WERI-Rb-1 (cell line): ENCODE data around the gene BCL2.

Experiments used
- DNase-seq: peaks from one replicate; pipeline ENCODE4 v3.0.0-alpha.2; 2020
- H3K27ac ChIP-seq: fragments of 250-450 bp; sonication (Bioruptor Pico); 2 replicates; pipeline ENCODE4 v1.5.1; 2020; ENCODE audit warnings: mild to moderate bottlenecking, moderate library complexity
- H3K27me3 ChIP-seq: fragments of 250-450 bp; sonication (Bioruptor Pico); 2 replicates; pipeline ENCODE4 v1.5.1; 2021; ENCODE audit warnings: mild to moderate bottlenecking, low read depth, moderate library complexity; ENCODE audit not compliant: insufficient read depth, severe bottlenecking
- H3K36me3 ChIP-seq: fragments of 250-450 bp; sonication (Bioruptor Pico); 2 replicates; pipeline ENCODE4 v1.5.1; 2020; ENCODE audit warnings: mild to moderate bottlenecking, moderate library complexity
- H3K4me3 ChIP-seq: 2 replicates; pipeline ENCODE4 v1.5.1; 2011; ENCODE audit warnings: low read depth, mild to moderate bottlenecking, control low read depth, low read length
- H3K9me3 ChIP-seq: fragments of 250-450 bp; sonication (Bioruptor Pico); 2 replicates; pipeline ENCODE4 v1.5.1; 2021; ENCODE audit warnings: mild to moderate bottlenecking, moderate library complexity; ENCODE audit not compliant: severe bottlenecking
- TF ChIP-seq, protein P1 (sequence below): IDR thresholded peaks from 2 replicates; pipeline ENCODE4 v1.5.1; 2011; ENCODE audit warnings: low read depth, mild to moderate bottlenecking, control low read depth, inconsistent platforms, low read length

The BCL2 gene

DNA sequence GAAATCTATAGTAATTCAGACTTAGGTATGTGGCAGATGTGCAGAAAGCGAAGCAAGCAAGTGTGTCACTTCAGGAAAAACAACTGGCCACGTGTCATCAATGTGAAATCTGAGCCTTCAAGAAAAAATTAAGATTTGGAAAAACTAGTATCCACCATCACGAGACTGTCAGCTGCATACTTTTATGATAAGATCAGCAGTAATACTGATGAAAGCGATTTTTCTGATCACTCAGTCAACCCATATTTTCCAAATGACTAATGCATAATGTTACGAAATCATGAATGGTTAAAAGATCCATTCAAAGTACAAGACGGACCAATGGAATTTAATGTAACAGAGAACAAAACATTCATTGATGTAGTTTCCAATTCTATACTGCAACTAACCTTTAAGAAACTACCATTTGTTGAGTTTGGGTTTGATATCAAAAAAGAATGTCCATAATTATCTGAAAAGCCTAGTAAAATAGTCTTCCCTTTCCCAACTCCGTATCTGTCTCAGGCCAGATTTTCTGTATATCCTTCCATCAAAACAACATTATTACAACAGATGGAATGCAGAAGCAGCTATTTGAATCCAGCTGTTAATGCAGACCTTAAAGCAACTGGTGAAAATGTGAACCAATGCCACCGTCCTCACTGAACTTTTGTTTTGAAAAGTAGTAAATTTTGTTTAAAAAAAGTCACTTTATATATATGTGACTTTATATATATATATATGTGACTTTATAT is 17.0 kb upstream of the BCL2 start:
- no peak for DNase-seq
- TF ChIP-seq, protein P1, sequence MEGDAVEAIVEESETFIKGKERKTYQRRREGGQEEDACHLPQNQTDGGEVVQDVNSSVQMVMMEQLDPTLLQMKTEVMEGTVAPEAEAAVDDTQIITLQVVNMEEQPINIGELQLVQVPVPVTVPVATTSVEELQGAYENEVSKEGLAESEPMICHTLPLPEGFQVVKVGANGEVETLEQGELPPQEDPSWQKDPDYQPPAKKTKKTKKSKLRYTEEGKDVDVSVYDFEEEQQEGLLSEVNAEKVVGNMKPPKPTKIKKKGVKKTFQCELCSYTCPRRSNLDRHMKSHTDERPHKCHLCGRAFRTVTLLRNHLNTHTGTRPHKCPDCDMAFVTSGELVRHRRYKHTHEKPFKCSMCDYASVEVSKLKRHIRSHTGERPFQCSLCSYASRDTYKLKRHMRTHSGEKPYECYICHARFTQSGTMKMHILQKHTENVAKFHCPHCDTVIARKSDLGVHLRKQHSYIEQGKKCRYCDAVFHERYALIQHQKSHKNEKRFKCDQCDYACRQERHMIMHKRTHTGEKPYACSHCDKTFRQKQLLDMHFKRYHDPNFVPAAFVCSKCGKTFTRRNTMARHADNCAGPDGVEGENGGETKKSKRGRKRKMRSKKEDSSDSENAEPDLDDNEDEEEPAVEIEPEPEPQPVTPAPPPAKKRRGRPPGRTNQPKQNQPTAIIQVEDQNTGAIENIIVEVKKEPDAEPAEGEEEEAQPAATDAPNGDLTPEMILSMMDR: no peak
- no peak overlapping the region for H3K4me3 ChIP-seq
- no peaks in the 10 kb centered on the region for H3K9me3 ChIP-seq
- H3K27ac ChIP-seq: no peak overlapping the region
- no peaks in the 10 kb centered on the region for H3K27me3 ChIP-seq
- H3K36me3 ChIP-seq: peaks cover 71% of the 10 kb centered on the region

DNA sequence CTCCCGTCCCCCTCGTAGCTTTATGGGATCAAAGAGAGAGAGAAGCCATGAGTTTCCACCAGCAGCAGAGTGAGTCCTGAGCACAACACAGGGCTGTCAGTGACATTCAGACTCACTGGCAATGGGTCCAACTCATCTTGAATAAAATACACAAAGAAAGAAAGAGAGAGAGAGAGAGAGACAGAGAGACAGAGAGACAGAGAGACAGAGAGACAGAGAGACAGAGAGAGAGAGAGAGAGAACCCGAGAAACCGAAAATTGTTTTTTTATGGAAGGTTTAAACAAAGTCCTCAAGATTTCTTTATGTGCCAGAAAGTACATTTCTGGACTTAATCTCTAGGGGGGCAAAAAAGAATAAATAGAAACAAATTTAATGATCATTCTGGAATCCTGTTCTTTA is 11.5 kb upstream of the BCL2 start:
- no peak for DNase-seq
- H3K27ac ChIP-seq: no peak overlapping the region
- peaks cover 39% of the 10 kb centered on the region for H3K36me3 ChIP-seq
- H3K4me3 ChIP-seq: no peak overlapping the region
- TF ChIP-seq, protein P1: no peak
- no peaks in the 10 kb centered on the region for H3K9me3 ChIP-seq
- no peaks in the 10 kb centered on the region for H3K27me3 ChIP-seq

DNA sequence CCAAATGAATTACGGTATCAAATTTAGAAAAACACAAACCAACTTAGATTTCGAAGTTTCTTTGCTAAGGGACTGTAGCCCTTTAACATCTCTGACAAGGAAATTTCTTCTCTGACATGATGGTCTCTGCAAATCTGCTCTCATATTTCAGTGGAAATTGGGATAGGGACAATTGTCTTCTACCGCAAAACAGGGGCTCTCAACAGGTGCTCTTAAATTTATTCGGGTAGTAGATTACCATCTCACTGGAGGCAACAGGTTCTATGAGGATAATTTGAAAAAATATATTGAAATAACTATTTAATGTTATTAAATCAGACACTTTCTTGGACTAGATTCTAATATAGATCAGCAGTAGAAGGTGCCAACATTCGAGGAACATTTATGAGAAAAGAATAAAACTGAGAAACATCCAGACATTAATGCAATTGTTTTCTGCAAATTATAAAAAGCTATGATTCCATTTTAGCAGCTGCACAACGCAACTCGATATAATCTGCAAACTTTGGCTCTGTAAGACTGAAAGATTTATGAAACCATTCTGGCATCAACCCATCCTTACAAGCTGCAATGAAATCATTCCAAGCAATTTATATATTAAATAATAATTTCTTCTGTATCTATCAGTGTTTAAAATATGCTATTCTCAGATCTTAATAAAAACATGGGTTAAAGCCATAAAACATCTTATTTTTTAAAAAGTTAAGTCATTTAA is 10.0 kb upstream of the BCL2 start:
- no peak for DNase-seq
- Histone ChIP-seq H3K4me3 (no peak overlapping the region), H3K9me3 (no peaks in the 10 kb centered on the region), H3K27me3 (no peaks in the 10 kb centered on the region), H3K36me3 (peaks cover 26% of the 10 kb centered on the region), H3K27ac (no peak overlapping the region)
- TF ChIP-seq, protein P1: no peak

DNA sequence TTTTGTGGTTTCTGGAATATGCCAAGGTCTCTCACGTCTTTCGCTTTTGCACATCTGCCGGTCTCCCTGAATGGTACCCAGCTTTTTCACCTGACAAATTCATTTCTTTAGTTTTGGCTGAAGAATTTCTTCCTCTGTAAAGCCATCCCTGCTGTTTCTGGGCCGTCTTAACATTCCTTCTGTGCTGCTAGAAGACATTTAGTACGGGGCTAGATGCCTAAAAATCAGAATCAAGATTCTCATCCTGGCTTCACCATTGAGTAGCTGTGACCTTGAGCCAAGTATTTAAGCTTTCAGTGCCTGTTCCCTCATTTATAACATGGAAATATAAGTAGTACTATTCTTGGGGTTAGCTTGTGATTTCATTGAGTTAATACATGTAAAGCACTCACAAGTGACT is 6.4 kb upstream of the BCL2 start:
- no peaks in the 10 kb centered on the region for H3K9me3 ChIP-seq
- no peak overlapping the region for H3K27ac ChIP-seq
- TF ChIP-seq, protein P1: no peak
- DNase-seq: no peak
- H3K27me3 ChIP-seq: no peaks in the 10 kb centered on the region
- no peak overlapping the region for H3K4me3 ChIP-seq
- peaks cover 5% of the 10 kb centered on the region for H3K36me3 ChIP-seq

DNA sequence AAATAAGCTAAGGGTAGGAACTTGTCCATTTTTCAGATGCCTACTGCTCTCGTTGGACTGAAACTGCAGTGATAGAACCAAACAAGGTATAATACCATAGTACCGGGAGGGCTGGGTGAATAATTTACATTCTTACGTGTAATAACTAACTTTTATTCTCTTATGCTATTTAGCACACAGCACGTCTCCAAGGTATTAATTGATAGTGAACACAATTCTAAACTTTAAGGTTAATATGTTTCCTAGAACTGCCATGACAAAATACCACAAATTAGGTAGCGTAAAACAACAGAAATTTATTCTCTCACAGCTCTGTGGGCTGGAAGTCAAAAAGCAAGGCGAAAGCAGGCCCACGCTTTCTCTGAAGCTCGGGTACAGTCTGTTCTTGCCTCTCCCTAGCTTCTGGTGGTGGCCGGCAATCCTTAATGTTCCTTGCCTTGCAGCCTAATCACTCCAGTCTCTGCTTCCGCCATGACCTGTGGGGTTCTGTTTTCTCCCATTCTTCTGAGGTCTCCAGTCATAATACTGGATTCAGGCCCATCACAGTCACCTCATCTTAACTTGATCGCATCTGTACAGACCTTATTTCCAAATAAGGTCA is 5.6 kb upstream of the BCL2 start:
- Histone ChIP-seq H3K9me3 (no peaks in the 10 kb centered on the region), H3K27me3 (no peaks in the 10 kb centered on the region), H3K36me3 (peaks cover under 1% of the 10 kb centered on the region; the same call in 1 of the 2 replicates), H3K27ac (no peak overlapping the region), H3K4me3 (no peak overlapping the region)
- TF ChIP-seq, protein P1: no peak
- DNase-seq: no peak
